HG03139 (cell line): Measurements from ENCODE around the gene CTSH.

ENCODE experiments used
- ATAC-seq: cut with Tn5 transposase; IDR thresholded peaks from one replicate; pipeline ENCODE4 v1.9.1; 2021; ENCODE audit not compliant: unreplicated experiment

Gene CTSH, protein sequence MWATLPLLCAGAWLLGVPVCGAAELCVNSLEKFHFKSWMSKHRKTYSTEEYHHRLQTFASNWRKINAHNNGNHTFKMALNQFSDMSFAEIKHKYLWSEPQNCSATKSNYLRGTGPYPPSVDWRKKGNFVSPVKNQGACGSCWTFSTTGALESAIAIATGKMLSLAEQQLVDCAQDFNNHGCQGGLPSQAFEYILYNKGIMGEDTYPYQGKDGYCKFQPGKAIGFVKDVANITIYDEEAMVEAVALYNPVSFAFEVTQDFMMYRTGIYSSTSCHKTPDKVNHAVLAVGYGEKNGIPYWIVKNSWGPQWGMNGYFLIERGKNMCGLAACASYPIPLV

DNA sequence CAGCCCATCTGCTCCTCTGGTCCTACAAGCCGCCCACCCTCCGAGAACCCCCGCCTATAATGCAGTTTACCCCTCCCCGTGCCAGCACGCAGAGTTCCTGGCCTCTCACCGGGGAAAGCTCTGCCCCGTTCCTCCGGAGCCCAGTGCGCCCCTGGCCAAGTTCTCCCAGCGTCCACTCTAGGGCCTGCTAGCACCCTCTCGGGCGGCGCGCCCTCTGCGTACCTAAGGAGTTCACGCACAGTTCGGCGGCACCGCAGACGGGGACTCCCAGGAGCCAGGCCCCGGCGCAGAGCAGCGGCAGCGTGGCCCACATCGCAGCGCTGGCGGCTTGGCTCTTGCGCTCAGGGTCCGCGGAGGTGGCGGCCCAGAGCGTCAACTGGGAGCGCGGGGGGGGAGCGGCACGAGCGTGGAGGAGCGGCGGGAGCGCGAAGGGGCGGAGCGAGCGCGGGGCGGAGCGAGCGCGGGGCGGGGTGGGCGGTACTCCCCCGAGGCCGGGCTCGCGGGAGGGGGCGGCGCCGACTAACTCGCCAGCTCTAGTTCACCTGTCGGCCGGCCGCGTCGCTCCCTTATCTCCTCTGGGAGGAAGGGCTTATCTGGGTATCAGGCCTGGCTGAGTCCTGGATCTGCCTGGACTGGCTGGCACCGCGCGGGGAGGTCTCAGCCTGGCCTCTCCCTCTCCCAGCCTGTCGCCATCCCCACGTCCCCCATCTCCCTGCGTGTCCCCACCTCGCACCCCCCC is at the start of gene CTSH:
Gene CTSH (minus strand): TSS at position 378 of the 739 bp plus-strand sequence. CDS start 65 bp downstream, at position 313.
- ATAC-seq, result peak; percentile 77

DNA sequence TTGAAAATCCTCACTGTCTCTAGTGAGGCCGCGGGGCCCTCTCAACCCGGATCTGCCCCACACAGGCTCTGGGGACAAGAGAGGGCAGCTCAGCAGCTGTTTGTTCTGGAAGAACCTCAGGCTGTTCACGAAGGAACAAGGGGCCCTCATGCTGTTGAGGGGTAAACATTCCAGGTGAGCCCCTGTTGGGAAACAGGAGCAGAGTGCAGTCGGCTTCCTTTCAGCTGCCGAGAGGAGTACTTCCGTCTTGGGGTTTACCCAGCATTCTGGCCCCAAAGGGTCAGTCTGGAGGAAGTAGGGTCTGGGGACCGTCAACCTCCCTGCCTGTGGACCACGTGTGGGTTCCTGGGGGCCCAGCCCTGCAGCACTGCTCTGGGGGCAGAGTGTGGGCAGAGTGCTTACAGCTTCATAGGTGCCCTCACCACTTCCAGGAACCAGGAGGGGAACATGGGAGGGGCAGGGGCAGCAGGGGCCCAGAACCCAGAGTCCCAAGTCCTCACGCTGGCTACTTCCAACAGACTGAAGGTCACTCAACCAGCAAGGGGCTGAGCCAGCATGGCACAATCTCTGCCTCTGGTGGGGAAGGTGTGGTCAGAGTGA is 49.2 kb upstream of the CTSH start:
- no peak for ATAC-seq

DNA sequence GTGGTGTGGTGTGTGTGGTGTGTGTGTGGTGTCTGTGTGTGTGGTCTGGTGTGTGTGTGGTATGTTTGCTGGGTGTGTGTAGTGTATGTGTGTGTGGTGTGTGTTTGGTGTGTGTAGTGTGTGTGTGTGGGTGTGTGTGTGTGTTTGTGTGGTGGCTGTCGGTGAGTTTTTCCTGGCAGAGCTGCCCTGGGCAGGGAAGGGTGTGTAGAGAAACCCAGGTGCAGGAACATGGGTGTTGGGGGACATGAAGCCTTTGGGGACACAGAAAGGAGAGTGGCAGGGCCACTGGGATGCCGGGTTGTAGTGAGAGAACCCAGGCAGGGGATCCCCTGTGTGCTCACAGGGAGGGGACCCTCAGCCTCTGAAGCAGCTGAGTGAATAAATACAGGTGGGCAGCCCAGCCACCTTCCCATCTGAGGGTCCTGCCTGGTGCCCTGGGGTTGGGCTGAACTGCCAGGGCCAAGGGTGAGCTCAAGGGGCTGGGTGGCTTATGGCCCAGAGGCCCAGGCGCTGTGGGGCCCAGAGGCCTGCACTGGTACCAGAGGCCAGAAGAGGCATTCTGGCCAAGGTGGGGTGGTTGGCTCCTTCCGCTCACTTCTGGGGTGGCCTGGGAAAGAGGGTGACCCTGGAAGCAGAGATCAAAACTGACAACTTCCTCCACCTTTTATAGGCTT is 48.5 kb upstream of the CTSH start:
- no peak for ATAC-seq

DNA sequence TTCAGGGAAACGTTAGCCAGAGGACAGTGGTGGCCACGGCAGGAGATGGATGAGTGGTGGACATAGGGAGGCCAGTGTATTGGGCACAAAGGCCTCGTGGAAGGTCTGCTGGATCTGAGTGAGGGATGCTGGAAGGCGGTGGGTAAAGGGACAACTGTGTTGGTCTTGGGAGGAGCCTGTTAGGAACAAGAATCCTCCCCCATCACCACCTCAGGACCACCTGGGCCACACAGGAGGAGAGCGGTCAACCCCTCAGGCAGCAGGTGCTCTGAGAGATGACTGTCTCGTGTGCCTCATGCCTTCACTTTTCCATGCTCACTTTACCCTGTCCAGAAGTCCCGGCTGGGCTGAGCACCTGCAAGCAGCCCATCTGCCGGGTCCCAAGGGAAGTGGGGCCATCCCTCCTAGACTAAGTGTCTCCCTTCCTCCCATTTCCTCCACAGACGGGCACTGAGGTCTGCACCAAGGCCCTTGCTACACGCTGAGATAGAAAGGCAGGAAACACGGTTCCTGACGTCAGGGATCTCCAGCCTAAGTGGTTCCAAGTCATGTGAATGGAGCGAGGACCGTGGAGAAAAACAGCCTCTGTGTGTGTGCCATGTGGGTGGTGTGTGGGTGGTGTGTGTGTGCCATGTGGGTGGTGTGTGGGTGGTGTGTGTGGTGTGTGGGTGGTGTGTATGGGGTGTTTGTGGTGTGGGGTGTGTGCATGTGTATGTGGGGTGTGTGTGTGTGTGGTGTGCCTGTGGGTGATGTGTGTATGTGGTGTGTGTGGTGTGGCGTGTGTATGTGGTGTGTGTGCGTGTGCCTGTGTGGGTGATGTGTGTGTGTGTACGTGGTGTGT is 47.8 kb upstream of the CTSH start:
- no peak for ATAC-seq

DNA sequence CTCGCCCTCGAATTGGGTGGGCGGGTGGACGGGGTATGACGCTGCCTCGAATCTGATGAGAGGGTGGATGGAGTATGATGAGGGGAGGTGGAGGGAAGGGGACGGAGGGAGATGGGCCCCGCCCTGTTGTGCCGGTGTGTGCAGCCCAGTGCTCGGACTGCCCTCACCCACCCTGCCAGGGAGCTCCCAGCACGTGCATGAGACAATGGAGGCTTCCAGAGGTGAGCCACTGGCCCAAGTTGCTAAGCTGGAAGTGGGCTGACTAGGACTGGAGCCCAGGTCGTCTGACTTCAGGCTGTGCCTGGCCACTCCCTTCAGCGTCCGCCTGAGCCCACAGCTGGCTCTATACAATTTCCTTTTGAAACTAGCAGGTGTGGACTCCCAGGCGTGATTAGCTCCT is 47.0 kb upstream of the CTSH start:
- ATAC-seq, result no peak

DNA sequence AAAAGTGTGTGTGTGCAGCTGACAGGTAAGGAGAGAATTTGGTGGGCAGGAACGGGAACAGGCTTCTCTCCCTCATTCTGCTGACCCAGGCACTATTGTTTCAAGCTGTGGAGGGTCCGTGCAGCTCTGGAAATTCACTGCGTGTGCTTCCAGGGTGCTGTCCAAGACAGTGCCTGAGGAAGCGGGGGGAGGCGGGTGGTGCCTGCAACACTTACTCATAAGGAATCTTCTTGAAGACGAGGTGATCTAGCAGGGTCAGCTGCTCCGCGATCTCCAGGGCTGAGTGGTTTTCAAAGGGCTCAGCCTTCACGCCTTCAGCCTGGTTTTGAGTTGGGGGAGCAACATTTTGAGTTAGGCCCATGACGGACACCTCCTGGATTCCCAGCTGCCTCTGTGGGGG is 46.6 kb upstream of the CTSH start:
- ATAC-seq, result no peak

DNA sequence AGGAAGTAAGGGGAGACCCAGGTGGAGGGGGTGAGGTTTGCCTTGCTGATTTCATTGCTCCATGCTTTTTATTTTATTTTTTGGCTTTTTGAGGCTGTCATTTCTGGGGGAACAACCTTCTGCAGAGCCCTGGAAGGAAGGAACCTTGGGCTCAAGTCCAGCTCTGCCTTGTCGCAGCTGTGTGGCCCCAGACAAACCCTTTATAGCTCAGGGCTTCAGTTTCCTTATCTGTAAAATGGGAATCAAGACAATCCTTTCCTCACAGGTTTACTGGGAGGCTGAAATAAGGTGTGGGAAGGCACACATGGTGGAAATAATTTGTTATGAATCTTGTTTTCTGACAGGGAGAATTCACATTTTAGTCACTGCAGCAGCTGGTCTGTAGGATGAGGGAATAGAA is 45.4 kb upstream of the CTSH start:
- ATAC-seq, result no peak

DNA sequence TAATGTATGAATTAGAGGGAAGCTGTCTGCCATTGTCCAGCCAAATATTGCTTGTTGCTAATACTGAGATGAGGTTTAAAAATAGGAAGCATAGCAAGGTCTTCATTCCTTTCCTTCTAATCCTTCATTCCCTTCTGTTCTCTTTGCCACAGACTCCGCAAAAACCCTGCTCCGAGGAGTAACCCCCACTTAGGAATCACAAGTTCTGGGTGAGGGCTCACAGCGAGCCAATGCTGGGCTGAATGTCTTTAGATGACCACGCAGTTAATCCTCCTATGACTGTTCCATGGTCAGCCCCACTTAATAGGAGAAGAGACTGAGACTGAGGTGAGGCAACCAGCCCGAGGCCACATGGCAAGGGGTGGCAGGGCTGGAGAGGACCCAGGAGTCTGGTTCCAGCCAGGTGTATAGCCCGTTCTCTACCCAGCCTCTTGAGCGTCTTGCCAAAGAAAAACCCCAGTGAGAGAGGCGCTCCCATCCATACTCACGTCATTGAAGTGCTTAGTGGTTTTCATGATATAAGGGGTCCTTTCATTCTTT is 44.9 kb upstream of the CTSH start:
- no peak for ATAC-seq

DNA sequence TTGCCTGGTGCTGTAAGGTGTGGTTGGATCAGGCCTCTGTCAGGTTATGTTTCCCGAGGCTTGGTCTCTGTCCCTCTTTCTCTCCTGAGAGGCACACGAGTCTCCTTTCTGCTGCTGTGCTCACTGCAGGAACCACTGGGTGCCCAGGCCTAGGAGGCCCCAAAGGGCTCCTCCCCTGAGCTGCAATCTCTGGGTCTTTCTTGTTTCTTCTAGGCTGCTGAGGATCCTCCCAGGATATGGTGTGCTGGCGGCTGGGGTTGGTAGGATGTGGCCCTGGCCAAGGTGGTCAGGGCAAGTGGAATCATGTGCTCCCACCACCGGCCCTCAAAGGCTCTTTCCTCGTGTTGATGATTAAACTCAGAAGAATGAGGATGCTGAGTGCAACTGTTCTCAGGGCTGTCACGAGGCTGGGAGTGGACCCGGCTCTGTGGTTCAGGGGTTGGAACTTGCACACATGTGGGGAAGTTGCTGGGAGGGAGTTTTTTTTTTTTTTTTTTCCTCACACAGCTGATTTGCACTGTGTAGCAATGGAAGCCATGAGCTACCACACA is 43.6 kb upstream of the CTSH start:
- no peak for ATAC-seq

DNA sequence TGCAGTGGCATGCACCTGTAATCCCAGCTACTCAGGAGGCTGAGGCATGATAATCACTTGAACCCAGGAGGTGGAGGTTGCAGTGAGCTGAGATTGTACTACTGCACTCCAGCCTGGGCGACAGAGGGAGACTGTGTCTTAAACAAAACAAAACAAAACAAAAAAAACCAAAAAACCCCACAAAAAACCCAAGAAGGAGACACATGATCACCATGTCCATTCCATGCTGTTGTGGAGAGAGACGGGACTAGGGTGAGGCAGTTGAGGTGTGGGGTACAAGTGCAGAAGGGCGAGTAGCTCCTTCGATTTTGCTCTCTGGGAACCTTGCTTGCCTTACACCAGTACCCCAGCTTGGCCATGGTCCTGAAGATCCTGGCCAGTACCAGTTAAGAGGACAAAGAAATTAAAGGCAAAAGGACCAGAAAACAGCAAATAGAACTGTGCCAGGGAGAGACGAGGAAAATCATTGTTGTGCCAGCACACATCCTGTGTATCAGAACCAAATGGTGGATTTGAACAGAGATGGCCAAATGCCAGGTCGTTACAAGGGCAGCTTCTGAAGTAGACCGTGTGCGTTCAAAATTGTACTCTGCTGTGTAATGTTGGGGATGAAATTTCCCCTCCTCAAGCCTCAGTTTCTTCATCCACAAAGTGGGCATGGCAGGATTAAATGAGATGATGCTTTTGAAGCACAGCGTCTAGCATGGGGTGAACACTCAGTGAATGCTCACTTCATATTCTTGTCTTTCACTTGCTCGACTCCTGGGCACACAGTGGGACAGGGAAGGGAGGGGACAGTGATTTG is 42.9 kb upstream of the CTSH start:
- ATAC-seq, result no peak

DNA sequence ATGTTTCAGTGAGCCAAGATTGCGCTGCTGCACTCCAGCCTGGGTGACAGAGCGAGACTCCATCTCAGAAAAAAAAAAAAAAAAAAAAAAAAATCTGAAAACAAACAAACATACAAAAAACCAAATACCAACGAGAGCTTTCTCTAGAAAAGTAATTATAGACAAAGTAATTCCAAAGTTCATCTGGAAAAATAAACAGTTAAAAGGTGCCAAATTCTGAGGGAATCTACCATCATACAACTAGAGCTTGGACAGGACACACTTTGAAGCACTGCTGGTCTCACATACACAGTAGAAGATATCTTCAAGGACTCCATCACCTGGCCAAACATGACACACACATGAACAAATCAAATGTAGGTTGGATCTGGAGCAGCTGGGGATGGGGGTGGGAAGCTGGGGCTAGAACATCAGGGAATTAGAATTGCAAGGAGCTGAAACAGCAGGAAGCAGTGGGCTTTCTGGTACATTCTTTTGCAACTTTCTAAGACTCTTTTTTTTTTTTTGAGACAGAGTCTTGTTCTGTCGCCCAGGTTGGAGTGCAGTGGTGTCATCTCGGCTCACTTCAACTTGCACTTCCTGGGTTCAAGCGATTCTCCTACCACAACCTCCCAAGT is 41.1 kb upstream of the CTSH start:
- no peak for ATAC-seq

DNA sequence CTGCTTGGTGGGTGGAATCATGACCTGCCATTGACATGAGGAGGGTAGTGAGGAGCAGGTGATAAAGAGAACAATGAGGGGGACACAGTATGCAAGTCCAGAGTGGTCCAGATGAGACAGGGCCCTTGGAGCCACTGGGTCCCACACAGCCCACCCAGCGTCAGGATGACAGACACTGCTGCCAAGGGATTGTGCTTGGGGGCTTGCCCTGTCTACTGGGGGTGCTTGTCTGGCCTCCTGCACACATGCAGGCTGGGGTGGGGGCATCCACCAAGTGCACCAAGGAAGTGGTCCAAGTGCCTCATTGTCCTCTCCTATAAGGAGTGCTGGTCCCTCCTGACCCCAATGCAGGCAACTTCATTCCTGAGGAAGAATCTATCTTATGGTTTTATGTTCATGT is 39.2 kb upstream of the CTSH start:
- ATAC-seq, result no peak

DNA sequence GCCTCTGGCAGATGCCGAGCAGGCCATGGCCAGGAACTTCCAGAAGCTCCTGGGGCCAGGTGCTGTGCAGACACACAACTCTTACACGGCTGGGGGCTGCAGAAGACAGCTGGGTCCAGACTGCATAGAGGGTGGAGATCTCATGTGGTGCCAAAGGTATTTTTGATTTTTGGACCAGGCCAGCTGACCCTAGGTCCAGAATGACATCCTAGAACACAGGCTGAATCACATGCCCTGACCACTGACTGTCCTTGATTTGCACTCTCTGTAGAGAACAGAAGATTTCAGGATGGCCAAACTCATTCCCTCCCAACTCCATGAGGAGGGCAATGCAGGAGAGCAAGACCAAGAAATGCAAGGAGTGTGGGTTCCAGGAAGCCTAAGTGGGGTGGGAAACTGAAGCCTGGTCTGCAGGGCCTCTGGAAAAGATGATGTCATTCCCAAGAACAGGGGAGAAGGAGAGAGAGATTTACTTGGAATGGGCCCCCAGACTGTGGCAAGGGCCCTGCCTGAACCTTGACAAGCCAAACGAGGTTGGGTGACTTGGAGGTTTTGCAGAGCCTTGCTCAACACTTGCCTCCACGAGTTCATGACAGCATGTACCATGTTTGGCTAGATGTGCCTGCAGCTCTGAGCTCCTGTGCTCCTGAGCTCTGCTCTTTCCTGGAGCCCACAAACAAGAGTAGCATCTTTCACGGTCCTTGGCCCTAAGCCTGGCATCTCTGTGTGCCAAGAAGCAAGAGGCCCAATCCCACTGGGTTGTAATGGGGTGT is 38.5 kb upstream of the CTSH start:
- ATAC-seq, result no peak

DNA sequence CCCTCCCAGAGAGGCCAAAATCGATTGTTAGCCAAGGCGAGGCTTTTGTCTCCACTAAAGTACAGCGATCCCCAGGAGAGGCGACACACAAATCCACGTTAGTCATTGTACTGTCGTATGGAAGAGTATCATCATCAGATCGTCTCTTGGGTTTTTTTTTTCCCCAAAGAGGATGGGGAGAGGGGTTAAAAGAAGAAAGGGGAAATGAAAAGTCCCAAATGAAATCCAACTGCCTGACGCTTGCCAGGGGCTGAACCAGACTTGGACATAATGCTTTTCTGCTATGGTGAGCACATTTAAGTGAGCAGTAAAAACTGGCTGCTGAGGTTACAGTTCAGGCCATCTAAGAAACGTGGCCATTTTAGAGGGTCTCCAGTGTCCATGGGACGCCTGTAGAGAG is 37.9 kb upstream of the CTSH start:
- ATAC-seq, result no peak

DNA sequence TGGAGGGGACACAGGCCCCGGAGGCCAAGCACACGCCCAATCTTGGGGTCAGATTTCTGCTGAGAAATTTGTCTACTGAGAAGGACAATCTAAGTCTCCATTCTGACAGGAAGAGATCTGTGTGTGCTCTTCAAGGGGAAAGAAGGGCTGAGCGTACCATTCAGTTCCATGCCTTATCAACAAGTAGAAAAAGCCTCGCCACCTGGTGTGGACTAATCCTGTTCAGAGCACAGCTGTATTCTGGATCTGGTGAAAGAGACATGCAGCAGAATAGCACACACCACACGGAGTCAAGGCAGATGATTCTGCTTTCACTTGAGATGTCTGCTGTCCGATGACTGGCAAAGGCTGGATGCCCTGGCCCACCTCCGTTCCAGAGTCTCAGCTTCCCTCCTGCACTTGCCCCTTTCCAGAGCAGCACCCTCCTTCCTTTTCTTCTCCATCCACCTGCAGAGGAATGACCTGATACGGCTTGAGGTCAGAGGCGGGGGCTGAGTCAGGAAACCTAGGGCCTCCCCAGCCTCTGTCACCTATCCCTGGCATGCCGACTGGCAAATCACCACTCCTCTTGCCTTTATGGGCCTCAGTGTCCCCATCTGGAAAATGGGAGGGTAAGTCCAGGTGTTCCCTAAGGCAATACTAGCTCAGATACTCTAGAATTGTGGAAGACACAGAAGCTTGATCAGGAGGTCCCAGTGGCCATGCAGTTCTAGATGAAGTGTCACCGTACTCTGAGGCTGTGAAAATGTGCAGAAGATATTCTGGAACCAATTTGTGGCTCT is 36.9 kb upstream of the CTSH start:
- no peak for ATAC-seq

DNA sequence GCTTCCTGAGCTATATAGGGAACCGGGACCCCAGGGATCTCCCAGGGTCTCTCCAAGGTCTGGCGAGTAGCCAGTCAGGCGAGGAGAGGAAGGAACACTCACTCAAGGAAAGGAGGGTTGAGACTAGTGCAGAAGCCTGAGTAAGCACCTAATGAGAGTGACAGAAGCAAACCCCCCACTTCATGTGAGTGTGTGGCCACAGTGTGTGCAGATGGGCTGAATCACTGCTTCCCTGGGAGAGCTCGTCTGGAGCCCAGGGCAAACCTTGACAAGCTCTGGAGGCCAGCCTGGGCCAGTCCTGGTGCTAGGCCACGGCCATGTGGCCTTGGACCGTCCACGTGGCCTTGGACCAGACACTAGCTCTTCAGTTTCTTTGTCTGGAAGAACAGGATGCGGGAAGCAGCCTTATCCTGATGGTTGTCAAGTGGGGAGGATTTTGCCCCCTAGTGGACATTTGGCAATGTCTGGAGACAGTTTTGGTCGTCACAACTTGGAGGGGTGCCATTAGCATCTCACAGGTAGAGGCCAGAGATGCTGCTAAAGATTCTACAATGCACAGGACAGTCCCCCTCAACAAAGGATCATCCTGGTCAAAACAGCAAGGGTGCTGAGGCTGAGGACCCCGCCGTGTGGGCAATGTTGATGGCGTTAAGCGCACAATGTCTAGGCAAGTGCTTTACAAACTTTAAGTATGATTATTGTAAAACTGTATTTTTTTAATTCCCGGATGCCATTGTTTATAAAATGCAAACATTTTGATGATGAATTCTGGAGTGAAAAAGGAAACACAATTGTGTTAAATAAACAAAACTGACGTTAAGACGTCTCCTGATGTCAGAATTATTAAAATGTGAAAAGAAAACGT is 34.8 kb upstream of the CTSH start:
- no peak for ATAC-seq
